ENCODE results near the gene YAF2.

DNA sequence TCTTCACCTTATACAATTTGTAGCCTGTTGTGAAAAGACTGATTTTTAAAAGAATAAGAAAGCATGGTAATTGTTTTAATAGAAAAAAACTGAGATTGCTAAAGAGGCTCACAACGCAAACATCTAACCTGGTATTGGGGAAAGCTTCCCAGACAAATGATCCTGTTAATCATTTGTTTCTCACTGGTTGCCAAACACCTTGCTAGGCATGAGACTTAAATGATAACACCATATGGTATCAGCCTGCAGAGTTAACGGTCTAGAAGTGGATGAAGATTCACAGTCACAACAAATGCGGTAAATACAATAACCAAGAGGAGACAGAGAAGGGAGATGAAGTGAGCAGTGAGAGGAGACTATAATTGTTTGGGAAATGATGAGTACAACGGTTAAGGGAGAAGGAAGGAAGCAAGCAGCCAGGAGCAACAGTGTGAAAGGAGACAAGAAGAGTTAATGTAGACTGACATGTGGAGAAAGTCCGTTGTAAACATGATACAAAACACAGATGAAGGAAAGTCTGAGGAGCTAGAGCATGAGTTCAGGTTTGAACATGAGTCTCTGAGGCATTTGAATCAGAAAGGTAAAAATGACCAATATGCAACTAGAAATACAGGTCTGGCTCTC lies 113.2 kb downstream of the YAF2 start:
- TF ChIP-seq, protein P1, sequence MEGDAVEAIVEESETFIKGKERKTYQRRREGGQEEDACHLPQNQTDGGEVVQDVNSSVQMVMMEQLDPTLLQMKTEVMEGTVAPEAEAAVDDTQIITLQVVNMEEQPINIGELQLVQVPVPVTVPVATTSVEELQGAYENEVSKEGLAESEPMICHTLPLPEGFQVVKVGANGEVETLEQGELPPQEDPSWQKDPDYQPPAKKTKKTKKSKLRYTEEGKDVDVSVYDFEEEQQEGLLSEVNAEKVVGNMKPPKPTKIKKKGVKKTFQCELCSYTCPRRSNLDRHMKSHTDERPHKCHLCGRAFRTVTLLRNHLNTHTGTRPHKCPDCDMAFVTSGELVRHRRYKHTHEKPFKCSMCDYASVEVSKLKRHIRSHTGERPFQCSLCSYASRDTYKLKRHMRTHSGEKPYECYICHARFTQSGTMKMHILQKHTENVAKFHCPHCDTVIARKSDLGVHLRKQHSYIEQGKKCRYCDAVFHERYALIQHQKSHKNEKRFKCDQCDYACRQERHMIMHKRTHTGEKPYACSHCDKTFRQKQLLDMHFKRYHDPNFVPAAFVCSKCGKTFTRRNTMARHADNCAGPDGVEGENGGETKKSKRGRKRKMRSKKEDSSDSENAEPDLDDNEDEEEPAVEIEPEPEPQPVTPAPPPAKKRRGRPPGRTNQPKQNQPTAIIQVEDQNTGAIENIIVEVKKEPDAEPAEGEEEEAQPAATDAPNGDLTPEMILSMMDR (IDR thresholded peaks at IDR 0.05) = no peak
- no peak for TF ChIP-seq POLR2A (IDR thresholded peaks at IDR 0.05)

All from right lobe of liver (tissue), 4 donors.